IPS-11a (cell line): Measurements from ENCODE around the gene PPP1R1B.

Source experiments
- H3K4me3 ChIP-seq: one replicate; pipeline ENCODE4 v1.5.1; 2013; ENCODE audit warnings: low read depth, low read length, control low read depth

PPP1R1B gene

GRCh38 chr17:39651923-39652586 is 25.3 kb downstream of the PPP1R1B start:
- H3K4me3 ChIP-seq = no peak overlapping the region

DNA sequence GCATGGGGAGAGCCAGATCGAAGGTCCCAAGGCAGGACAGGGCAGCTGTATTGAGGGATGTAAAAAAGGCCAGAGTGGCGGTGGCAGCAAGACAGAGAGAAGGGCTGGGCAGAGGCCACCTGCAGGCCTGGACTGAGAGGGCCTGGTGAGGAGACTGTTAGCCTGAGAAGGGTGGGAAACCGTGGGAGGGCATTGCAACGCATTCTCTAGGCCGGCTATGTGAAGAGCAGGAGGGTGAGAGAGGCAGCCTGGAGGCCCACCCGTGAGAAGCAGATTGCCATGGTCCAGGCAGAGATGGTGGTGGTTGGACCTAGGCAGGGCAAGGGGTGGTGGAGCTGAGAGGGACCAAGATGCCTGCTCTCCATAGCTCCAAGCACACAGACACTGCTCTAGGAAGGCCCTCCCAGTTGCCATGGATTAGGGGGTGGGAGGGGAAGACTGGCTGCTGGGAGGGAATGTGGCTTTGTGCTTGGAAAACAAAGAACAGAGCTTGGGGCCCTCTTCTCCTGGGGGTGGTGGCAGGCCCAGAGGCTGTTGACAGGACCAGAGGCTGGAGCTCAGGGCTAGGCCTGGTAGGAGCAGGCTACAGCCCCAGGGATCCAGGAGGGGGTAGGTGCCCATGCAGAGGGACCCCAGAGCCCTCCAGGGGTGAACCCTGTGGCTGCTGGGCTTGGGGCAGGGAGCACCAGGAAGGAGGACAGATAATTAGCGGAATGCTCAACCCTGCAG is 26.0 kb downstream of the PPP1R1B start:
- H3K4me3 ChIP-seq = no peak overlapping the region

GRCh38 chr17:39653316-39653661 is 26.5 kb downstream of the PPP1R1B start:
- H3K4me3 ChIP-seq = no peak overlapping the region

DNA sequence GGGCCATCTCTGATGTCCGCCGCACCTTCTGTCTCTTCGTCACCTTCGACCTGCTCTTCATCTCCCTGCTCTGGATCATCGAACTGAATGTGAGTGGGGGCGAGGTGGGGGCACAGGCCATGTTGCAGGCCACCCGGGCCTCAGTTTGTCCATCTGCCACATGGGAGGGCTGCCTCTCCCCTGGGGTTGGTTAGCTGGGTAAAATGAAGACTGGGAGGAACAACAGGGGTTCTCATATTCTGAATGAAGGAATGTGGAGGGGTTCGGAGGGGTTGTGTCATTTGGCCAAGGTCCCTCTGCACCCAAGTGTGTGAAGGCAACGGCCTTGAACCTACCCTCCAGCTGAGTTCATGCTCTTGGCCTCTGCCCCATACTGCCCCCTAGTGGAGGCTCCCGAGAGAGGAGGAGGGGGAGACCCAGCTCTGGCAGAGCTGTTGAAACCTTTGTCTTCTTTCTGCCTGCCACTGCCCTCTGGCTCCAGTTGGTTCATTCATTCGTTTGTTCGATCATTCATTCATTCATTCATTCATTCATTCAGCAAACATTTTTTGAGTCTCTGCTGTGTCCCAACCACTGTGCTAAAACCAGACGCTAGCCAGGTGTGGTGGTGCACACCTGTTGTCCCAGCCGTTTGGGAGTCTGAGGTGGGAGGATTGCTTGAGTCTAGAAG is 27.0 kb downstream of the PPP1R1B start:
- no peak overlapping the region for H3K4me3 ChIP-seq

DNA sequence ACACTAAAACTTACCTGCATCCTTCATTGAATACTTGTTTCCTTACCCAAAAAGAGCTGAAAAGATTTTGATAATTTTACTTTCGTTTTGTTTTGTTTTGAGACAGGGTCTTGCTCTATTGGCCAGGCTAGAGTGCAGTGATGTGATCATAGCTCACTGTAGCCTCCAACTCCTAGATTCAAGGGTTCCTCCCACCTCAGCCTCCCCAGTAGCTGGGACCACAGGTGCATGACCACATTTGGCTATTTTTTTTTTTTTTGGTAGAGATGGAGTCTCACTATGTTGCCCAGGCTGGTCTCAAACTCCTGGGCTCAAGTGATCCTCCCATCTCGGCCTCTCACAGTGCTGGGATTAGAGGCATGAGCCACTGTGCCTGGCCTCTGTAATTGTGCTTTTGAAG is 28.4 kb downstream of the PPP1R1B start:
- no peak overlapping the region for H3K4me3 ChIP-seq

DNA sequence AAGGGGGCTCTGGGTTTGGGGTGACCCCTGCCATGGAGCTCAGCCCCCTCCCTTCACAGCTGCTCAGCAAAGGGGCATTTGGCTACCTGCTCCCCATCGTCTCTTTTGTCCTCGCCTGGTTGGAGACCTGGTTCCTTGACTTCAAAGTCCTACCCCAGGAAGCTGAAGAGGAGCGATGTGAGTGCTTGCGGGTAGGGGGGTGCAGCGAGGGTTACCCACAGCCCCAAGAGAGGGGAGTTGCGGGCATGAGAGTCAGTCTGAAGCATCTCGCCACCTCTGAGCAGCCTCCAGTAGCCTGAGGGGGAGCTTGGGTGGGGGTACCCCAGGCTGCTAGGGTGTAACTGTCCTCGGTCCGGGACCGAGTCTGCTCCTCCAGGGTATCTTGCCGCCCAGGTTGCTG is 31.6 kb downstream of the PPP1R1B start:
- no peak overlapping the region for H3K4me3 ChIP-seq

- no peak overlapping the region for H3K4me3 ChIP-seq
These were observed 32.0 kb downstream of the PPP1R1B start for GRCh38 chr17:39658760-39659159.

- H3K4me3 ChIP-seq = no peak overlapping the region
These were observed 32.7 kb downstream of the PPP1R1B start for GRCh38 chr17:39659279-39660010.

- no peak overlapping the region for H3K4me3 ChIP-seq
These were observed 33.2 kb downstream of the PPP1R1B start for GRCh38 chr17:39660011-39660360.

DNA sequence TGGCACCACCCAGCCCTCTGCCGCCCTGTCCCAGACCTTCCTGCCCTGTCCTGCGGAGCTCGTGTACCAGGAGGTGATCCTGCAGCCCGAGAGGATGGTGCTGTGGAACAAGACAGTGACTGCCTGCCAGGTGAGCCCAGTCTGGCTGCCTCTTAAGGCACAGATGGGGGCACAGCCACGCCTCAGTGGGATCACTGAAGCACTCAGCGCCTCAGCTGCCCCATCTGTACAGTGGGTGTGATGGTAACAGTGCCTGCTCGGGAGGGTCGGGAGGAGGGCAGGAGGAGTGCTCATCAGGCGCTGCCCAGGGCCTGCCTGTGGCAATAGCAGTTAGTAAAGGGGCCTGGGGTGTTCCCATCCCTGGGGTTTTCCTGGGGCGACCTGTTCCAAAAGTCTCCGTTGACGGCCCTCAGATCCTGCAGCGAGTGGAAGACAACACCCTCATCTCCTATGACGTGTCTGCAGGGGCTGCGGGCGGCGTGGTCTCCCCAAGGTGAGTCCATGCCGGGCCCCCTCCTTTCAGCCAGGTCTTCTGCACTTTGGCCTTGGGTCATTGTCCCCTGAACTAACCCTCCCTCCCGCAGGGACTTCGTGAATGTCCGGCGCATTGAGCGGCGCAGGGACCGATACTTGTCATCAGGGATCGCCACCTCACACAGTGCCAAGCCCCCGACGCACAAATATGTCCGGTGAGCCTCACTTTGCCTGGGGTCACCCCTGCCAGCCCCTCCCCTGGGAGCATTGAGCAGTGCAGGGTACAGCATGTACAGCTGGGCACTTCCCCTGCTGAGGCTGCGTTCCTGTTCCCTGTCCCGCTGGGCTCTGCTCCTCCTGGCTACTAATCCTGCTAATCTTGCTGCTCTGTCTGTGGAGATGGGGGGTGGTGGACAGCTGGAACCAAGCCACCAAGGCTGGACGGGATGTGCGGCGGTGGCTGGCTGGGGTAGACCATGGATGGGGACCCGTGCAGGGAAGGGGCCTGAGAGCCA is 33.9 kb downstream of the PPP1R1B start:
- H3K4me3 ChIP-seq = no peak overlapping the region

DNA sequence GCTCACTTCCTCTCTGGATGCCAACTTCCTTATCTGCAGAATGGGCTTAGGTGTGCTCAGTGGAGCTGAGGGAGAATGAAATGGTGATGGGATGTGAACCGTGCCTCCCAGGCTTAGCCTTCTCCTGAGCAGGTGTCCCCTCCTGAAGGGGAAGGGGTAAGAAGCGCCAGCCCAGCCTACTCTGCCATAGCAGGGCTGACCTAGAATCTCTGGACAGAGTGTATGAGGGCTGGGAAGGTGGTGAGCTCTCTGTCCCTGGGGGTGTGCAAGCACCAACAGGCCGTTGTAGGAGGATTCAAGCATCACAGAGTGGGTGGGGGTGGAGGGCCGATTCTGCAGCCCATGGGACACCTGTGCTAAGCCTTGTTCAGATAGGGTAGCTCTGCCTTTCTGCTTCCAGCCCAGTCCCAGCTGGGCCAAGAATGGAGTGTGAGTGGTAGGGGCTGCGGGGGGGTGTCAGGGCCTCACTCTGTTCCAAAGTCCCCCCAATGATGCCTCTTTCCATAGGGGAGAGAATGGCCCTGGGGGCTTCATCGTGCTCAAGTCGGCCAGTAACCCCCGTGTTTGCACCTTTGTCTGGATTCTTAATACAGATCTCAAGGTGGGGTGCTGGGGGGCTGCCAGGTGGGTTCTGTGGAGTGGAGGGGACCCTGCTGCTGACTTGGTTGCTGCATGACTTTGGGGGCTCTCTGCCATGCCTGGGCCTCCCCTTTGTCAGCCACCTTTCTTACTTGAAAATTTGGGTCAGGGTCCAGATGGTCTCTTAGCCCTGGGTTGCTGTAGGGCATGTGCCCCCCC is 35.2 kb downstream of the PPP1R1B start:
- H3K4me3 ChIP-seq = no peak overlapping the region

DNA sequence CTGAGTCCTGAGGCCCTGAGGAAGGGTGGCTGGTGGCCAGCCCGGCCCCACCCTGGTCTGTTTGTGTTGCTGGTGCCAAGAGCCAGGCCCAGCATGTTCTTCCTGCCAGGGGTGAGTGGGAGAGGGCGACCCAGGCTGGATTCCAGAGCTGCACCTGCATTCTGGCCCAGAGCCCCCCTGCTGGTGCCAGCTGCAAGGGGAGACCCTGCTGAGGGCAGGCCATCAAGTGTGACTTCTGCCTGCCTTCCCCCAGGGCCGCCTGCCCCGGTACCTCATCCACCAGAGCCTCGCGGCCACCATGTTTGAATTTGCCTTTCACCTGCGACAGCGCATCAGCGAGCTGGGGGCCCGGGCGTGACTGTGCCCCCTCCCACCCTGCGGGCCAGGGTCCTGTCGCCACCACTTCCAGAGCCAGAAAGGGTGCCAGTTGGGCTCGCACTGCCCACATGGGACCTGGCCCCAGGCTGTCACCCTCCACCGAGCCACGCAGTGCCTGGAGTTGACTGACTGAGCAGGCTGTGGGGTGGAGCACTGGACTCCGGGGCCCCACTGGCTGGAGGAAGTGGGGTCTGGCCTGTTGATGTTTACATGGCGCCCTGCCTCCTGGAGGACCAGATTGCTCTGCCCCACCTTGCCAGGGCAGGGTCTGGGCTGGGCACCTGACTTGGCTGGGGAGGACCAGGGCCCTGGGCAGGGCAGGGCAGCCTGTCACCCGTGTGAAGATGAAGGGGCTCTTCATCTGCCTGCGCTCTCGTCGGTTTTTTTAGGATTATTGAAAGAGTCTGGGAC is 36.0 kb downstream of the PPP1R1B start:
- H3K4me3 ChIP-seq = no peak overlapping the region

DNA sequence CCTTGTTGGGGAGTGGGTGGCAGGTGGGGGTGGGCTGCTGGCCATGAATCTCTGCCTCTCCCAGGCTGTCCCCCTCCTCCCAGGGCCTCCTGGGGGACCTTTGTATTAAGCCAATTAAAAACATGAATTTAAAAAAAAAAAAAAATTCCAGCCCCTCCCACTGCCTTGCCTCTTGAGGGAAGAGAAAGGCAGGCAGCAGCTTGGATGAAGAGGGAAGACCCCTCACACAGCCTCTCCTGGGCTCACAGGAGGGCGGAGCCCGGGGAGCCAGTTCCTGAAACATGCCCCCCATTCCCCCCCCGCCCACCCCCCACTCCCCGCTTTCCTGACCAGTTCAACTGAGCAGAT is 36.6 kb downstream of the PPP1R1B start:
- H3K4me3 ChIP-seq = no peak overlapping the region

DNA sequence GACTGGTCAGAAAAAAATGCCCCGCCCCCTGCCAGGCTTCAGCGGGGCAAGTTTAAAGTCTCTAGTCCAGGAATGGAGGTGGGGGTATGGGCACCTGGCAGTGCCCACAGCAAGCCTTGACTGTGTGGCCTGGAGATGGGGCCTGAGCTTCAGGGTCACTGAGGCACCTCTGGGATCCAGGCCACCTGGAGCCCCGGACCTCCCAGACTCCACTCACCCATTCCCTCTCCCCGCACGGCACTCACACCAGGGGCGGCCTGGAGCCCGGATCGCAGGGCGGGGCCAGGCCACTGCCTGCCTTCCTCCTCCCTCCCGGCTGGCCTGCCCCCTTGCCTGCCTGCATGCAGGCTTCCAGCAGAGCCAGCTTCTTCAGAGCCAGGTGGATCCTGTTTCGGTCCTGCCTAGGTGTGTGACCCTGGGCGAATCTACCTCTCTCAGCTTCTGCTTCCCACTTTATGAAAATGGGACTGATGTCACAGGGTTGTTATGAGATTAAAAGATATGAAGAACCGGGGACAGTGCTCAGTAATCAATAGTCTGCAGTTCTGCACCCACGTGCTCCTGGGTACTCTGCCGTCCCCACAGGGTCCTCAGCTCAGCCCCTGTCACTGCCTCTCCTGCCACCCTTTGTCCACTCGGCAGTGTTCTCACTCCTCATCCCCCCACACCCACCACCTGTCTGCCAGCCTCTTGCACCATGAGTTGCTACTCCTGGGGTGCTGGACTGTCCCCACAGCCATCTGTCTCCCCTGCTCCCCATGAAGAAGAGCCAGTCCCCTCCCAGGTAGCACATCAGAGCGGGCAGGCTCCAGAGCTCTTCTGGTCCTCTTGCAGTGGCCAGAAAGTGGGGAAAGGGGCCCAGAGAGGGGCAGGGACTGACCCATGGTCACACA is 37.2 kb downstream of the PPP1R1B start:
- no peak overlapping the region for H3K4me3 ChIP-seq

DNA sequence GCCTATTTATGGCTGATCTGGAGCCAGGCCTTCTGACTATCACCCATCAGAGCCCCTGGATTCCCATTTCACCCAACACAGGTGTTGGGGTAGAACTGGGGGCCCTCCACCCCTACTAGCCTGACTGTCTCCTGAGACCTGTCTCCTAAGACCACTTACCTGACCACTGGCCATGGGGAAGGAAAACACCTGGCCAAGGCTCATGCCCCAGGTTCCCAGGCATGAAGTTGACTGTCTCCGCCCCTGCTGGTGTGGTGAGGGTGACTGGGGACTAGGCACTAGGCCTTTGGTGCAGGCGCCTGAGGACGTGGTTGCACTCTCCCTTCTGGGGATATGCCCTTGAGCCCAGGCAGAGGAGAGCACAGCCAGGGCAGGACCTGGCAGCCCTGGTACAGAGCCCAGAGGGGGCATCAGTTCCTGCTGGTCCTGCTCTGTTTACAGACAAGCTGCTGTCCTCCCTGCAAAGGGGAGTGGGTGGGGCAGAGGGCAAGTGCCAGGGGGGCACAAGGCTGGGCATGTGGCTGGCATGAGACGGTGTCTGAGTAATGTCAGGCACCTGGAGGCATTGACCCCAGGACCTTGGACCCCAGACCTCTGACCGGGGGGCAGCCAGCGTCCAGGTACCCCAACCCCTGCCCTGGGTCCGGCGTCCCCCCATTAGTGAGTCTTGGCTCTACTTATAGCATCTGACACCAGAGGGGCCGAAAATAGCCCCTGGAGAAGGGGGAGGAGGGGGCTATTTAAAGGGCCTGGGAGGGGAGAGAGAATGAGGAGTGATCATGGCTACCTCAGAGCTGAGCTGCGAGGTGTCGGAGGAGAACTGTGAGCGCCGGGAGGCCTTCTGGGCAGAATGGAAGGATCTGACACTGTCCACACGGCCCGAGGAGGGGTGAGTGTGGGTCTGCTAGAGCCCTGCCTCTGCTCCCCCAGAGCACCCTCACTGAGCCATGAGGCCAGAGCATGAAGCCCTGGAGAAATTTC is 38.1 kb downstream of the PPP1R1B start, which contains the start of gene TCAP:
Gene TCAP (plus strand): TSS at position 769 of the 981 bp plus-strand sequence. CDS start 11 bp downstream, at position 780.
- no peak within 1 kb of the TSS for H3K4me3 ChIP-seq

- H3K4me3 ChIP-seq = no peak overlapping the region
These were observed 39.0 kb downstream of the PPP1R1B start for GRCh38 chr17:39665642-39666224.
